H7 (cell line): ENCODE measurements around the gene SMAD4. TPM values are rescaled to one million over a fixed set of nuclear protein-coding genes. Genes with fewer than 3 reads are reported as not detected.
"Not testable (repeated sequence)": the region's sequence is repeated elsewhere in the genome, so short reads cannot be mapped to it uniquely, and the experiment has no call there.

ENCODE experiments used
- DNase-seq: peaks from one replicate; pipeline ENCODE4 v3.0.0; 2012
- H3K27me3 ChIP-seq: 2 replicates; pipeline ENCODE4 v1.6.0; 2011; ENCODE audit warnings: mild to moderate bottlenecking, low read length; ENCODE audit not compliant: control insufficient read depth, insufficient read depth
- H3K36me3 ChIP-seq: replicated peaks from 2 replicates; pipeline ENCODE4 v1.5.1; 2011; ENCODE audit warnings: low read length; ENCODE audit not compliant: control insufficient read depth, insufficient read depth
- H3K4me3 ChIP-seq: 2 replicates; pipeline ENCODE4 v1.5.1; 2011; ENCODE audit warnings: low read depth, mild to moderate bottlenecking, control low read depth, low read length, moderate library complexity; ENCODE audit not compliant: insufficient read depth
- total RNA-seq: library from RNA; depleted of rRNA; stranded (reverse); fragments of >200 nt; shearing (Covaris generic); gene quantifications from 2 replicates; pipeline ENCODE4 v1.2.3, GENCODE V29; 2014; rRNA removed

SMAD4 gene
- 140 and 154 TPM in 2 replicates for total RNA-seq

- no peaks in the 10 kb centered on the region for H3K27me3 ChIP-seq
- H3K36me3 ChIP-seq: no peaks in the 10 kb centered on the region; the same call in 1 of the 2 replicates
- H3K4me3 ChIP-seq: peak within 1 kb of the TSS; percentile 80
- DNase-seq: peak; percentile 97
Observed at GRCh38 chr18:51029694-51030536, at the start of gene SMAD4. TSS of gene SMAD4 (plus strand) at chr18:51030213. CDS start at chr18:51047047, 16,834 bp downstream.

- Histone ChIP-seq H3K36me3 (no peaks in the 10 kb centered on the region), H3K4me3 (no peak overlapping the region), H3K27me3 (no peaks in the 10 kb centered on the region)
- no peak for DNase-seq
Observed at GRCh38 chr18:50981381-50981780, 48.6 kb upstream of the SMAD4 start.

DNA sequence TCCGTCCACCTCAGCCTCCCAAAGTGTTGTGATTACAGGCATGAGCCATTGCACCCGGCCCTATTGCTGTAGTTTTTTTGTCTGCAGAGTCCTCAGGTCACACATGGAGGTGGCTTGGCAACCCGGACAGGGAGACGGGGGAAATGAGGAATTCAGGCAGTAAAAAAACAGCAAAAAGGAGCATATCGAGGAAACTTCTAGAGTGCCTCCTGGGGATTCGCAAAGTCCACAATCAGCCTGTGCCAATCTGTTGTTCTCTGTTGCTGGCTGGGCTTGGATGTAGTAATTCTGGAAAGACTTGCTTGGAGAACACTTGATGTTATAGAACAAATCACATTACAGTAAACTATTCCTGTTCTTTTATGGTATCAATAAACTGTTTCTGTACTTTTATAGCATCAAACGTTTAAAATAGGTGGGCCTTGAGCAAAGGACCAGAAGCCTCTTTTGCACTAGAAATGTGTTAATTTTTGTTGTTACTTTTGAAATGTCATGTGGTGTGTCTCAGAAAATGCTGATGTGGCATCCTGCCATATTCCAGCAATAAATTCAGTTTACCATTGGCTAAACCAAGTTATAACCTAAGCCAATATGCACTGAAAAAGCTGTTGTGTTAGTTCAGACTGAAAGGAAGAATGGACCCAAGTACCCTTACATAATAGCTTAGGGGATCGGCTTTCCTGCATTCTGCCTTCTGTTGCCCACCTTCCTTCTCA is 47.8 kb upstream of the SMAD4 start:
- Histone ChIP-seq H3K4me3 (no peak overlapping the region), H3K36me3 (no peaks in the 10 kb centered on the region), H3K27me3 (no peaks in the 10 kb centered on the region)
- DNase-seq: no peak

DNA sequence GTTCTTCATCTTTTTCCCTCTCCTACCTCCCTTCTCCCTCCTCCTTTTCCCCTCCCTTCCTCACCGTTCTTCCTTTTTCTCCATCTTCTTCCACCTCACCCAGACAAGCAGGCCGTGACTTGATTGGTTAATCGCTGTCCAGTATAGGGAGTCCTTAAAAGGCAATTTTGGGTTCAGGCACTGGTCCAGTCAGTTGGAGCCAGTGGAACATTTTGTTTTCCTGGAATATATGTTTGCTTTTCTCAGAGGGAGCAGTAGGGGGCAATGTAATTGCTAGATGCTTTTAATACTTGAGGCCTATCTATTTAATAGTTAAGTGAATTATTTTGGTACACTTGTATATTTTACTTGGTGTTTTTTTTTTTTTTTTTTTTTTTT is 47.2 kb upstream of the SMAD4 start:
- H3K27me3 ChIP-seq: no peaks in the 10 kb centered on the region
- H3K36me3 ChIP-seq: no peaks in the 10 kb centered on the region
- H3K4me3 ChIP-seq: no peak overlapping the region
- no peak for DNase-seq

- H3K4me3 ChIP-seq: no peak overlapping the region
- H3K27me3 ChIP-seq: no peaks in the 10 kb centered on the region
- no peak for DNase-seq
- H3K36me3 ChIP-seq: no peaks in the 10 kb centered on the region
Observed at GRCh38 chr18:50986360-50987087, 43.5 kb upstream of the SMAD4 start.

DNA sequence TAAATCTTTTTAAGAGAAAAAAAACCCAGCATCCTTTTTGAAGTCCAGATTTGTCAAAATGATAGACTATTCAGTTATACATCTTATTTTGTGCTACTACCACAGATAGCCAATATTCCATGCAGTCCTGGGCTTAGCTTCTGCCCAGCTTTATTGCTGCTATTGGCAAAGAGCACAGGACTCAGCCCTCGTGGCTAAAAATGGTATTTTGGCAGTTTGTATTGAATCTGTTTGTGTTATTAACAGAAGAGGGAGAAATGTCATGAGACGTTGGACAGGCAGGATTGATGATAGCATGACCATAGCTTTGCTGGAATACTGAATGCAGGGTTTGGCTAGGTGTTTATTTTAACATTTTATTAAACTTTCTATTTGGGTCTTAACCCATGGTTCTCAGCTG is 42.8 kb upstream of the SMAD4 start:
- H3K4me3 ChIP-seq: no peak overlapping the region
- no peak for DNase-seq
- H3K27me3 ChIP-seq: no peaks in the 10 kb centered on the region
- H3K36me3 ChIP-seq: no peaks in the 10 kb centered on the region

- Histone ChIP-seq H3K4me3 (no peak overlapping the region), H3K36me3 (no peaks in the 10 kb centered on the region), H3K27me3 (no peaks in the 10 kb centered on the region)
- DNase-seq: no peak
Observed at GRCh38 chr18:50989711-50990110, 40.3 kb upstream of the SMAD4 start.

DNA sequence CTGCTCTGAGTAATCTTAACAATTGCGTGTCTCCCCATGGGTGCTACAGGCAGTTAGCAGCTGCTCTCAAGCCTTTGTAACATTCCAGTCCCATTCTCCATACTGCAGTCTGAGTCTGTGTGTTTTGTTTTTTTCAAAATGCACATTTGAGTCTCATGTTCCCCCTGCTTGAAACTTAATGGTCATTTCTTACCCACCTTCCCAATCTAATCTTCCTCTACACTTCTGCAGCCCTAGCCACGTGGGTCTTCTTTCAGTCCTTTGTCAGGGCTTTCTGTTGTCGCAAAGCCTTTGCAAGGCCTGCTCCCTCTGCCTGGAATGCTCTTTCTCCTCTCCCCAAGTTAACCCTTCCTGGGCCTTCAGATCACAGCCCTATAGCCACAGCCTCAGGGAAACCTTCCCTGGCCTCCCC is 37.7 kb upstream of the SMAD4 start:
- Histone ChIP-seq H3K36me3 (no peaks in the 10 kb centered on the region), H3K27me3 (no peaks in the 10 kb centered on the region), H3K4me3 (no peak overlapping the region)
- DNase-seq: peak; percentile 63

GRCh38 chr18:50994031-50994430 is 36.0 kb upstream of the SMAD4 start:
- Histone ChIP-seq H3K27me3 (no peaks in the 10 kb centered on the region), H3K36me3 (no peaks in the 10 kb centered on the region), H3K4me3 (no peak overlapping the region)
- DNase-seq: no peak

- H3K36me3 ChIP-seq, H3K4me3 ChIP-seq, DNase-seq, H3K27me3 ChIP-seq: not testable (repeated sequence)
Observed at GRCh38 chr18:51003174-51003573, 26.8 kb upstream of the SMAD4 start.

- no peak for DNase-seq
- no peaks in the 10 kb centered on the region for H3K27me3 ChIP-seq
- no peak overlapping the region for H3K4me3 ChIP-seq
- H3K36me3 ChIP-seq: no peaks in the 10 kb centered on the region
Observed at GRCh38 chr18:51006061-51006818, 23.8 kb upstream of the SMAD4 start.

- Histone ChIP-seq H3K4me3 (no peak overlapping the region), H3K27me3 (no peaks in the 10 kb centered on the region), H3K36me3 (no peaks in the 10 kb centered on the region)
- DNase-seq: peak; percentile 22
Observed at GRCh38 chr18:51006948-51007789, 22.8 kb upstream of the SMAD4 start.

GRCh38 chr18:51007790-51008139 is 22.2 kb upstream of the SMAD4 start:
- H3K36me3 ChIP-seq: no peaks in the 10 kb centered on the region
- no peak for DNase-seq
- H3K27me3 ChIP-seq: no peaks in the 10 kb centered on the region
- H3K4me3 ChIP-seq: no peak overlapping the region
